HG03139 (cell line): ENCODE measurements around the gene STX11.
A peak's percentile ranks its signal among the peaks of the same experiment; 100 is the strongest.

ENCODE experiments used
- ATAC-seq: cut with Tn5 transposase; IDR thresholded peaks from one replicate; pipeline ENCODE4 v1.9.1; 2021; ENCODE audit not compliant: unreplicated experiment

STX11 gene

DNA sequence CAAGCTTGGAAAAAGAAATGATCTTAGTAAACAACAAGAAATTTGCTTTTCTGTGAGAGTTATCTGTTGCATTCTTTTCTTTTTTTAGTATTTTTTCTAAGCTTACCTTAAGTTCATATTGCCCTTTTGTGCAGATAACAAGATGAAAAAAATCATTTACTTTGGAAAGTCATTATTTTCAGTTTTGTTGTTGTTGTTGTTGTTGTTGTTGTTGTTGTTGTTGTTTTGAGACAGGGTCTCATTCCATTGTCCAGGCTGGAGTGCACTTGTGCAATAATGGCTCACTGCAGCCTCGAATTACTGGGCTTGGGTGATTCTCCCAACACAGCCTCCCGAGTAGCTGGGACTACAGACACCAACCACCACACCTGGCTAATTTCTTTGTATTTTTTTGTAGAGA lies 8.8 kb upstream of the STX11 start:
- no peak for ATAC-seq

DNA sequence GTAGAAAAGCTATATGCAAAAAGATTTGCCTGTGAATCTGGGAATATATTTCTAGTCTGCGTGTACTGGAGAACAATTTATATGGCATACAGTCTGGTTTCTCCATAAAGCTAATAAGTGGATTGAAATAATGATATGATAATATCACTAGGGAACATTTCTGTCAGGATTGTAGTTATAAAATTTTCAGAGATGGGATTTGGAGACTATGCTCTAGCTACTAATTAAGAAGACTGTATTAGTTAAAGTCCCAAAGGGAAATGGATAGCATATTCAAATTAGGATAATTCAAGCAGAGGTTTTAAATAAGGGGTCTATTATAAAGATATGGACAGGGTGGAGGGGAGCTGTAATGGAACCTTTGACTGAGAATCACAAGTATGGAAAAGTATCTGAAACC lies 7.2 kb upstream of the STX11 start:
- ATAC-seq: no peak

DNA sequence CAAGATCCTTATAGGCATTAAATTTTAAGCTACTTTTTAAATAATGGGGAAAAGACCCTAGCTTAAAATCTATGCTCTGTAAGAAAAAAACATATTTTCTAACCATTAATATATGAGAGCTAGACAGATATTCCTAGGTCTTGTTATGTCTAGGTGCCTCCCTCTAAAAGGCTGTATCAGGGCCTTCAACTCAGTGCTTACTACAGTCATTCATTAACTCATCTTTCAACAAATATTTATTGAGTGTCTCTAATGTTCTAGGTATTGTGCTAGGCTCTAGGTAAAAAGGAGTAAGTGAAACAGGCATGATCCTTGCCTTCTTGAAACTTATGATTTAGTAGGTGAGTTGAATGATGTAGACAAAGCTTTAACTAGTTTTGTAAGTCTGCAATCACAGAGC lies 6.4 kb upstream of the STX11 start:
- ATAC-seq: no peak

DNA sequence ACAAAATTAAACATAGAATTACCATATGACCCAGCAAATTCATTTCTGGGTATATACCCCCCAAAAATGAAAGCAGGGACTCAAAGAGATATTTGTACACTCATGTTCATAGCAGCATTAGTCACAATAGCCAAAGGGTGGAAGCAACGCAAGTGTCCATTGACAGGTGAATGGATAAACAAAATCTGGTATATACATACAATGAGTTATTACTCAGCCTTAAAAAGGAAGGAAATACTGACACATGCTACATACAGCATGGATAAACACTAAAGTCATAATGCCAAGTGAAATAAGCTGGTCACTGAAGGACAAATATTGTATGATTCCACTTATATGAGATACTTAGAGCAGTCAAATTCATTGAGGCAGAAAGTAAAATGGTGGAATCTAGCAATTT lies 5.3 kb upstream of the STX11 start:
- ATAC-seq: no peak

DNA sequence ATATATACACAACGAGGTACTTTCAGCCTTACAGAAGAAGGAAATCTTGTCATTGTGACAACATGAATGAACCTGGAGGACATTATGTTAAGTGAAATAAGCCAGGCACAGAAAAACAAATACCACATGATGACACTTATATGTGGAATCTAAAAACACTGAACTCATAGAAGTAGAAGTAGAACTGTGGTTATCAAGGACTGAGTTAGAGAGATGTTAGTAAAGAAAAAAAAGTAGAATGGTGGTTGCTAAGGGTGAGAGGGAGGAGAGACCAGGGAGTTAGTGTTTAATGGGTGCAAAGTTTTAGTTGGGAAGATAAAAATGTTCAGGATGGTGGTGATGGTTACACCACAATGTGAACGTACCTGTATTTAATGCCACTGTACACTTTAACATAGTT lies 4.8 kb upstream of the STX11 start:
- ATAC-seq: no peak

DNA sequence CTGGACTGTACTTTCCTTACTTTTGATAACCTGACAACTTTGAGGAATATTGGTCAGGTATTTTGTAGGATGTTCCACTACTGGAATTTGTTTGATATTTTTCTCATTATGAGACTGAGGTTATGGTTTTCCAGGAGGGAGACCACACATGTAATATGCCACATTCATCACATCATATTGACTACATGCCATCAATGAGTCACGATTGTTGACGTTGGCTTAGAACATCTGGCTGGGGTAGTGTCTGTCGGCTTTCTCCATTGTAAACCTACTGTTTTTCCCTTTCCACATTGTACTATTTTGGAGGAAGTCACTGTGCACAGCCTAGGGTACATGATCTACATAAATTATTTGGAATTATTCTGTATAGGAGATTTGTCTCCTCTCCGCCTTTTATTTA lies 1.4 kb upstream of the STX11 start:
- ATAC-seq: no peak

DNA sequence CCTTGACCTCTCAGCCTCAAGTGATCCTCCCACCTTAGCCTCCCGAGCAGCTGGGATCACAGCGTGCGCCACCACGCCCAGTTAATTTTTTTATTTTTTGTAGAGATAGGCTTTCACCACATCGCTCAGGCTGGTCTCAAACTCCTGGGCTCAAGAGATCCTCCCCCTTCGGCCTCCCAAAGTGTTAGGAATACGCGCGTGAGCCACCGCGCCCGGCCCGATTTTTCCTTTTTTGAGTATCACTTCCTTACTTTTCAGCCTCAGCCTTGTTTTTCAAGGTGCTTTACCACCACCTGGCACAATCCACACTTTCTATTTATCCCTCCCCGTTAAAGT lies 791 bp upstream of the STX11 start:
- ATAC-seq: no peak

DNA sequence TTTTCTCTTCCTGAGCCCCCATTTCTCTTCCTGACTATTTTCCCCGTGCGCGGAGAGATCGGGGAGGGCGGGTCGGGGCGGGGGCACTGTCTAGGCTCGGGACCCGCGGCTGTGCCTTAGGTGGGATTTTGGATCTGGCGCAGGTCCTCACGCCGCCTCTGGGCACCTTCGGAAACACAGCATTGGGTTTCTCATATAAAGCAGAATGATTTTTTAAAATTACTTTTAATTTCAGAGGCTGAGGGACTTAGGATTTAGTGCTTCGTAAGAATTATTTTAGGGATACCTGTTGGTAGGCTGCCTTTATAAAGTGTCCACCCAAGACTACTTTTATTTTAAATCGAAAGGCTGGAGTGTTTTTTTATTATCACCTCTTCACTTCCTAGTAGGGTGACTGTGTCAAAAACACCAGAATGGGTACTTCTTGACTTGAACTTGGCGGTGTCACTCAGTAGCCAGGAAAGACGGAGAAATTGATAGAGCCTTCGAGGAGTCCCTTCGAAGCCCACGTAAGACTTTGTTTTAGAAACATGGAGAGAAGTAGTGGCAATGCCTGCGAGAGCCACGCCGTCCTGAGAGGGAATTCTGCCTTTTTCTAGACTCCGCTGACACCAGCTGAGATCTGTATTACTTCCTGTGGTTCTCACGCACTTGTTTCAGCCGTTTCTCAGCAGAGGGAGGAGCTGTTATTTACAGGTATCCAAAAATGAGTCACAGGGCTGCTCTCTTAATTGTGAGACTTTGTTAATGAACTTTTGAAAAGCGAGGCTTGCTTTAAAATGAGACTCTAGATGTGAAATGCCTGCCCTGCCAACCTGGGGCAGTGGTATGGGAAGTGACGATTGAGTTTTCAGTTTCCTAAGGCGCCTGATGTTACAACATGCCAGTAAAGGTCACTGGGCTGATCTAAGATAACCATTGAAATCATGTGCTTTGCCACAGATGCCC lies 667 bp downstream of the STX11 start:
- ATAC-seq: peak; percentile 56

DNA sequence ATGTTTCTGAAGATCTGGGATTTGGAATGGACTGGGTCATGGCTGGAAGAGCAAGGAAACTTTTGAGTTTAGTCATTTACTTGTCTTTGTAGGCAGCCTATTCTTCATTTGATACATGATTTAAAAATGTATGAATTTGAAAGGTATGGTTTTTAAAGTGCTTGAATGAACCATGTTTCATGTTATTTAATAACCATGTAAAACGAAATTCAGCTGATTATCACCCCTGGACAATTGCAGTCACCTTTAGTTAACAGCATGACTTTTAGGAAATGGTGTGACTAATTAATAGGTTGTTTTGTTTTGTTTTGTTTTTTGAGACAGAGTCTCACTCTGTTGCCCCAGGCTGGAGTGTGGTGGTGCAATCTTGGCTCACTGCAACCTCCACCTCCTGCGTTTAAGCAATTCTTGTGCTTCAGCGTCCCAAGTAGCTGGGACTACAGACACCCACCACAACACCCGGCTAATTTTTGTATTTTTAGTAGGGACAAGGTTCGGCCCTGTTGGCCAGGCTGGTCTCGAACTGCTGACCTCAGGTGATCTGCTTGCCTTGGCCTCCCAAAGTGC lies 2.1 kb downstream of the STX11 start:
- no peak for ATAC-seq

DNA sequence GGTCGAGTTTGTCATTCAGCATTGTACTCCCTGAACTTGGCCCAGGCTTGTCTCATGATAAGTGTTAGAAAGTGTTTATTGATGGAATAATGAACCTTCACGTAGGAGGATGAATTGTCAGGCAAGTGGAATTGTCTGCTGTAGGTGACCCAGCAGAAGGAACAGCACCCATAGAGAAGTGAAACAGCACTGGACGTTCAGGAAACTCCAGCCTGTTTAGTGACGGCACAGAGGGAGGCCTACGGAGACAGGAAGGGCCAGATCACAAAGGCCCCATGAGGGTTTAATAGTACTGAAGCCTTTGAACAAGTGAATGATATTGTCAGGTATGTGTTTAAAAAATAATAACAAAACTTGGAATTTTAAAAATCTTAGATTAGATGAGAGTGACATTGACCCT lies 2.9 kb downstream of the STX11 start:
- ATAC-seq: no peak

DNA sequence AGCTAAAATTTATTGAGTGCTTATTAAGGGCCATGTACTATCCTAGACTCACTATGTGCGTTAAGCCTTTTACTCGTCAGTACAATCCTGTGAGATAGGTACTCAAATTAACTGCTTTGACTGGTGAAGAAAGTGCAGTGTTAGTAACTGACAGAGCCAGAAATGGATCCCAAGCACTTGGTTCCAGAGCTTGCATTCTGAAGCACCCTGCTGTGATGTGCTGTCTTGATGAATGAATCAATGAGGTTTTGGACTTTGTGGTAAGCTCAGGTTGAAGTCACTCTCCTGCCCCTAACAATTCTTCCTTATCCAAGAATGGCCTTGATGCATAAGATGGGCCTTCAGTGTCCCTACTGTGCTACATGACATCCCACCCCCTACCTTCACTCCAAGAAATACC lies 3.7 kb downstream of the STX11 start:
- no peak for ATAC-seq

DNA sequence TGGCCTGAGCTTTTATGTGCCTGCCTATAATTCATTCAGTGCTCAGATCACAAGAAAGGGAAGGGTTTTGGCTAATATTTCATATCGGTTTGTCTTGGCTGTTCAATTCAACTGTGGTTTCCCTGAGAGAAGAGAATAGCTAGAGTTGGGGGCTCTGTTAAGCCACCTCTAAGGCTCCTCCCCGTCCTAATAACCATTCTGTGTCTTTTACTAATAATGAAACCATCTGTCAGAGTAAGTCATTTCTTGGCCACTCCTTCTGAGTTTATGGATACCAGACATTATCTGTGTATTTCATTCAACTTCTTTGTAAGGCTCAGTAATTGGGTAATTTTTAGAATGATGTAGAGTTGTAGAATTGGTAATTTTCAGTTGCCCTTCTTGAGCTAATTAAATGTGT lies 5.2 kb downstream of the STX11 start:
- peak; percentile 51 for ATAC-seq

DNA sequence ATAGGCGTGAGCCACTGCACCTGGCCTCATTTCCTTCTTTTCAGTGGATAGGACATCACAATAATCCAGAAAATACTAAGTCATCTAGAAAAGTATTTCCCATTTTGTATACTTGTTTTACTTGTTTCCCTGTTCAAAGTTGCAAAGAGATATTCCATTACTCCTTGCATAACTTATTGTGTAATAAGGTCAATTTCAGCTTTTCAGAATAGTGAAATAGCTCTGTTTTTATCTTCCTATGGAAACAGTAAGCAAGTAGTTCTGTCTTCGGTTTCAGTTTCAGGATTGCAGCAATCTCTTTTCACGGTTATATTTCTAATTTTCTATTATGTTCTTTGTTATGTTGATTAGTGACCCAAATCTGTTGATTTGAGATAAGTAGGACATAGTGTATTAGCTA lies 6.0 kb downstream of the STX11 start:
- no peak for ATAC-seq

DNA sequence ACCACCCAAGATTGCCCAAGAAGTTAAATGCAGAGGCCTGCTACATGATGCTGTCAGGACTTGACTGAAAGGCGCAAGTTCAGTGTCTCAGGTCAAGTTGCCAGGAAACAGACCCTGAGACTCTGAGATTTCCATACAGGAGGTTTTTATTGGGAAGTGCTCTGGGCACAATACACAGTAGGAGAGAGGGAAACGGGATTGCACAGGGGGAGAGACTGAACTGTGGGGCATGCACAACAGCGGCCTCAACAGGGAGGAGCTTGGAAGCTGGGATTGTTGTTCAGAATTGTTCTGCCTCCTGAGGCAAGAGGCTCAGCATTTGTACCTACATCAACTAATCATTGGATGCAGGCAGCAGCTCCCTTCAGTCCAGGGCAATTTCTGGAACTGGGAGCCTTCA lies 6.7 kb downstream of the STX11 start:
- ATAC-seq: no peak

DNA sequence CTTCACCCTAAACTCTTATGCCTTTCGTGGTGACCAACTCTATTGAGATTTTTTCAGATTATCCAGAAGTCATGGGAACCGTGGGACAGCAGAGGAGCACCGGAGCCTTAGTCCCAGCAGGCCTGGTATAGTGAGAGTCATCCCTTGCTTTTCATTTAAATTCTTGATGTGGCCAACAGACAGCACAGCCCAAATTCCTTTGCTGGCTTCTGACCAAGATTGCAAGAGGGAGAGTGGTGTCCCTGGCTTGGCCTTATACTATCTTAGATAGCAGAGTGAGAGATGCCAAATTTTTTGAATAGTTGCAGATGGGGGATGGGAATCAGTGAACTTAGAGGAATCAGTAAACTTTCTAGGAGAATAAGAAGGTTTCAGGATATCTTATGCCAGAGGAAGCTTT lies 7.8 kb downstream of the STX11 start:
- ATAC-seq: no peak

DNA sequence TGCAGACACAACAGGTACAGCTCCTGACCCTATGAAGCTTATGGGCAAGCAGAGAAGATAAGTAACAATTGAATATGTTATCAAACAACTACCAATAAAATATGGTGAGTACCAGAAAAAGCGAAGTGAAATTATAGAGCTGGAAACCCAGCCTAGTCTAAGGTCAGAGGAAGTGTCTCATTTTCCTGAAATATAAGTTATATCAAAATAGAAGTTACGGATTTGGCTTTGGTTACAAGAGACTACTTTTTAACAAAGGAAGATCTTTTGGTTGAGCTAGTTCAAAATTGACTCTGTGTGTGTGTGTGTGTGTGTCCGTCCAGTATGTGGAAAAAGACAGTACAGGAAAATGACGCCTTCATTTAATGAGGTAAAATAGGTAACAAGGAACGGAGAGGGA lies 8.9 kb downstream of the STX11 start:
- no peak for ATAC-seq

DNA sequence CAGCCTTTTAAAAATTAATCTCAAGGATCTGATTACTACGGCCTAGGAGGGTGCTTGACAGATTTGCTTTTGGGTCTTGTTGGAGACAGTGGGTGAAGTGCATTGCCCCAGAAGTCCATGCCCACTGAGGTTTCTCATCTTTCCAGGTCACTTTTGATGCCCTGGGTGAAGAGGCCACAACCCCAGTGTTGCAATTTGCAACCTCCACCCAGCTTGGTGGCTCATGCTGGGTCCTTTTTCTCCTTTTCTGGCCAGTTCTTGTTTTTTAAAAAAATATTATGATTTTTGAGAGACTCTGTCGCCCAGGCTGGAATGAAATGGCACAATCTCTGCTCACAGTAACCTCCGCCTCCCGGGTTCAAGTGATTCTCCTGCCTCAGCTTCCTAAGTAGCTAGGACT lies 9.4 kb downstream of the STX11 start:
- ATAC-seq: no peak

DNA sequence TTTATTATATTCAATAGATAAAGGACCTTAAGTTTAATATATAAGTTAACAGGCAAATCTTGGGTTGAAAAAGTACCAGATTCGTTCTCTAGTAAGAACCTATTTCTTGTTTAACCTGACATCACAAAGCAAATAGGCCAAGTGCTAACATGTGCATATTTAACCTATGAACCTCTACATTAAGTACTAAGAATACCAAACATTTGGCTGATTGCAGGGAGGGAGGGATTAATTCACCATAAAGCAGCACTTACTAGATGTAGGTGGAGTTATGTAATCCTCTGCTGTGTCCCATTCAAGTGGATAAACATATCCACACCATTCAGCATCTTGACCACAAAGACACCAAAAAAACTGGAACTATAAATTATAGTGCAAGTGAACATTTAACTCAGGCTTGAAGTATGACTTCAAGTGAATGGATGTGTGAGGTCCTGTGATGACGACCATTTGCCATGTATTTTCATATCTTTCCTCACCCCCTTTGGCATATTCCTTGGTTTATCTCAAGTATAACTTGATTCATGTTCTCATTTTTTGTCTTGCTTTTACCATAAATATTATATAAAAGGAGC lies 10.2 kb downstream of the STX11 start:
- no peak for ATAC-seq

DNA sequence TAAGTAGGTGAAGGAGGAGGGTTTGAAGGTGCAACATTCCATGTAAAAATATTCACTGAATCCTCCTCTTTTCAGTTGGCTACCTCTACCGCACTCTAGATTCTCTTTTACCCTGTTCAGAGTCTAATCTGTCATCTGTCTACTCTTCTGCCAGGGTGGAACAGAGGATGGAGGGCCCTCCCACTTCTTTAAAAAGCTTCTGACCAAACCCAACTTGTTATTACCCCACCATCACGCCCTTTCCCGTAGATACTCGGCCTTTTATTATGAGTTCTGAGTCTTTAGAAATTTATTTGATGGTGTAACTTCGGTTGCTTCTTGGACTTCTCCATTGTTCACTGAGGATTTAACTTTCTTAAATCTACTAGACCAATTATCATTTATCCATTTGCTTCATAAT lies 11.7 kb downstream of the STX11 start:
- ATAC-seq: no peak

DNA sequence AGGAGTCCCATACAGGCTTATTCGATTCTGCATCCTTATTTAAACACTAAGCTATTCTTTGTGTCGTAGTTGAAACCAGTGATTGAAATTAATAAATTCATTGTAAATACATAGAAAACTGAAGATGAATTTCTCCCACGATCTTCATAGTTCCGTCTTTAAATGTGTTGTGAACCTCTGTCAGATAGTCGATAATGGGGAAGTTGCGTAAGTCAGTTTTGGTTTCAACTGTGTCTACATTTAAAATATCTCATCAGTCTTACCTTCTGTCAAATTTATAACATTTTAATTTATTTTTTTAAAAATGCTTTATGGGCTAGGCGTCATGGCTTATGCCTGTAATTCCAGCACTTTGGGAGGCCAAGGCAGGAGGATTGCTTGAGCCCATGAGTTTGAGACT lies 12.7 kb downstream of the STX11 start:
- ATAC-seq: no peak

DNA sequence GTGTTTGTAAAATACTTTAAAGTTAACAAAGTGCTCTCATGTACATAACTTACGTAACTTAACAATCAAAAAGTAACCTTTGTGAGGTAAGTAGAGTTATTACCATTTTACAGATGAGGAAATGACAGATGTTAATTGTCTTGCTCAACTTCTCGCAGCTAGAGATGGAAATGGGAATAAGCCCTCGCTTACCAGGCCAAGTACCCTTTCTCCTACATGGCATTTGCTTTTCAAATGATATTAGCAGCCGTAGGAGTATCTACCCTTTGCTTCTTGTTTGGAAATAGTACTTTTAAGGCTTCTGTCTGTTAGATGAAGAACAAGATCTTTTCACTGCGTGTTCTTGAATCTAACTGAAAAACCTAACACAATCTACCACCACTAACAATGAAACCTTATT lies 15.5 kb downstream of the STX11 start:
- no peak for ATAC-seq

DNA sequence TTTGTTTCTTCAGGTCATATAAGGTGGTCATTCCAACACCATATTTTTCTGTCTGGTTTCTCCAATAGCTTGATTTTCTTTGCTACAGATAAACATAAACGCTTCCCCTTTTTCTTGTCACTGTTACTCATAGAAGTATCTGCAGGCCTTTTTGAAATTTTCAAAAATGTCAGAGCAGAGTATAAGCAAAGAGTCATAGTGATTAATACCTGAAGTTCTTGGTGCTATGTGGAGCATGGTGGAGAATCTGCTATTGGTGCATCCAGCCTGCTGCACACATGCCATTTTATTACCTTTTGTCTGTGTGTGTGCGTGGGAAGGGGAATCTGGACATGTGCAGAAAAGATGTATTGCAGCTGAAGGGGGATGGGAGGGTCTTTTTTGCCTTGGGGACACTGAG lies 19.7 kb downstream of the STX11 start:
- no peak for ATAC-seq

DNA sequence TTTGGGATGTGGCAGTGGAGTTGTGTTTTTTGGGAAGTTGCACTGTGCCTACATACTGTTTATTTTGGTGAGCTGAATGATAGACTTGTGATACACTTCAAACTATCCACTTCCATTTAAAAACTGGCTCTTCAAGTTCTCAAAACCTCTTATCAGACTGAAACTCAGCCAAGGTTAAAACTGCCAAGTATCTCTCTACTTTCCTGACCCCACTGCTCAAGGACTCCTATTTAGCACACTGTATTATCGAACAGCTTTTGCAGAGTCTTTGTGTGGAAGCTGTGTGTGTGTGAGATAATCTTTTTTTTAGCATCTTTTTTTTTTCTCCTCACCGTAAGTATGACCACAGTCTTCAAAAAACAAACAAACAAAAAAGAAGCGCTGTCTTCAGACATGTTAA lies 21.1 kb downstream of the STX11 start:
- no peak for ATAC-seq
